B cell (primary cell): ENCODE measurements around the gene SLC49A3.

Experiments used
- EZH2 ChIP-seq: IDR thresholded peaks from 2 replicates; pipeline ENCODE4 v1.6.1; 2012; ENCODE audit warnings: borderline replicate concordance, low read depth, mild to moderate bottlenecking, moderate library complexity, low read length; ENCODE audit not compliant: insufficient read depth, poor library complexity, severe bottlenecking
- TF ChIP-seq, protein P1 (sequence below): fragments of 200-600 bp; IDR thresholded peaks from one replicate; pipeline ENCODE4 v1.8.0; 2022; ENCODE audit warnings: antibody characterized with exemption, mild to moderate bottlenecking

DNA sequence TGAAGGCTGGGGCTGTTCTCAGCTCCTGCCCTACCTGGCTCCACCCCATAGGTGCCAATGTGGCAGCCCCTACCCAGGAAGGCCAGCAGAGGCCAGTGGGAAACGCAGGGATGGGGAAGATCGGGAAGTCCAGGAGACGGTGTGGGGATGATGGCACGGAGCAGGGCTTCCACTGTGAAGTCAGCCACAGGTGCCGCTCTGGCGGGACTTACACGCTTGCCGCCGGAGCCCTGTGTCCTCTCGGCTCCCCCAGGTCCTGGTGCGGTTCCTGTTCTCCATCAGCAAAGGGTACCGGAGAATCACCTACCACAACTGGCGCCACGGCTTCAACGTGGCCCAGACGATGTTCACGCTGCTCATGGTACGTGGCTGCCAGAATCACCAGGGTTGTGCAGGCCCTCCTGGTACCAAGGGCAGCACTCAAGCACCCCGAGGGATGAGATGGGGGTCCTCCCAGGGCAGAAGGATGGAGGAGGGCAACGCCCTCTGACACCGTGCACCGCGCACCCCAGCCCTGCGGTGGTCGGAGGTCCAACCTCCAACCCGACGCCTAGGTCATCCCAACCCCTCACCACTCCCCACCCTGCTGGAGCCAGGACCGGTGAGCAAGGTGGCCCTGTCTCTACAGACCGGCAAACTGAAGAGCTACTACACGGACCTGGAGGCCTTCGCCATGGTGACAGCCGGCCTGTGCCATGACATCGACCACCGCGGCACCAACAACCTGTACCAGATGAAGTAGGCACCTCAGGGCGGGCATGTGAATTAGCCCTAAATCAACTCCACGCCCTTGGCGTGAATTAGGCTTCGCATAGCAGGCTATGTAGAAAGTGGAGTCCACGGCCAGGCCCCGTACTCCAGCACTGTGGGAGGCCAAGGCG, 26.8 kb downstream of the SLC49A3 start:
- TF ChIP-seq, protein P1, sequence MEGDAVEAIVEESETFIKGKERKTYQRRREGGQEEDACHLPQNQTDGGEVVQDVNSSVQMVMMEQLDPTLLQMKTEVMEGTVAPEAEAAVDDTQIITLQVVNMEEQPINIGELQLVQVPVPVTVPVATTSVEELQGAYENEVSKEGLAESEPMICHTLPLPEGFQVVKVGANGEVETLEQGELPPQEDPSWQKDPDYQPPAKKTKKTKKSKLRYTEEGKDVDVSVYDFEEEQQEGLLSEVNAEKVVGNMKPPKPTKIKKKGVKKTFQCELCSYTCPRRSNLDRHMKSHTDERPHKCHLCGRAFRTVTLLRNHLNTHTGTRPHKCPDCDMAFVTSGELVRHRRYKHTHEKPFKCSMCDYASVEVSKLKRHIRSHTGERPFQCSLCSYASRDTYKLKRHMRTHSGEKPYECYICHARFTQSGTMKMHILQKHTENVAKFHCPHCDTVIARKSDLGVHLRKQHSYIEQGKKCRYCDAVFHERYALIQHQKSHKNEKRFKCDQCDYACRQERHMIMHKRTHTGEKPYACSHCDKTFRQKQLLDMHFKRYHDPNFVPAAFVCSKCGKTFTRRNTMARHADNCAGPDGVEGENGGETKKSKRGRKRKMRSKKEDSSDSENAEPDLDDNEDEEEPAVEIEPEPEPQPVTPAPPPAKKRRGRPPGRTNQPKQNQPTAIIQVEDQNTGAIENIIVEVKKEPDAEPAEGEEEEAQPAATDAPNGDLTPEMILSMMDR: no peak
- no peak for TF ChIP-seq EZH2
